PFSK-1 (cell line): Measurements from ENCODE around the gene SNX3.

Experiments used
- POLR2AphosphoS5 ChIP-seq: IDR thresholded peaks from 2 replicates; pipeline ENCODE4 v1.6.1; 2012; ENCODE audit warnings: low read depth, mild to moderate bottlenecking, control low read depth, low read length, moderate library complexity
- SIN3A ChIP-seq: IDR thresholded peaks from 2 replicates; pipeline ENCODE4 v1.6.1; 2012; ENCODE audit warnings: mild to moderate bottlenecking, low read length, moderate library complexity, borderline replicate concordance; ENCODE audit not compliant: insufficient read depth
- TAF1 ChIP-seq: IDR thresholded peaks from 2 replicates; pipeline ENCODE4 v1.6.1; 2012; ENCODE audit warnings: low read length, control low read depth, borderline replicate concordance; ENCODE audit not compliant: insufficient read depth

DNA sequence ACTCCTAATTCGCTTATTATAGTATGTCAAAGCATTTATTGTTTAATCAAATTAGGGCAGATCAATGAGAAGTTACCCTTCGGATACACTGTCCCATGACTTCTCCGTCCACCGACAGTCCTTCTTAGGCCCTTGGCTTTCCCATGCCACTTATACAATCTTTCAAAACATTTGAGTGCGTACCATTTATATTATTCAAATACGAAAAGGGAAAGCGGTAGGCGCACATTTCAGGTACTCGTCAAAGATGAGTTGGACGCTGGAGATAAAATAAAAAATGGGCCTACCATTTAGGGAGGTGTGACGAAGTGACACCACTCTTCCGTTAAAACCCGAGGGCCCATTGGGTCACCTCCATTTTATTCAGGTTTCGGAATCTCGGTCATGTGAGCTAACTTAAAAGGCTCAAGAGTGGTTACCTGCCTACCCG, 33.5 kb upstream of the SNX3 start:
- TF ChIP-seq POLR2AphosphoS5: no peak
- no peak for TF ChIP-seq SIN3A
- TF ChIP-seq TAF1: no peak
